OCI-LY7 (cell line): Measurements from ENCODE around the gene CDK4.

Experiments used
- CTCF ChIP-seq: fragments of 200-600 bp; sonication (generic); conservative IDR thresholded peaks from 2 replicates; pipeline ENCODE4 v1.5.1; 2014; ENCODE audit warnings: mild to moderate bottlenecking, antibody characterized with exemption, low read length, moderate library complexity, mixed read lengths
- EZH2phosphoT487 ChIP-seq: fragments of 200-600 bp; sonication (generic); IDR thresholded peaks from 2 replicates; pipeline ENCODE4 v1.6.1; 2018; ENCODE audit warnings: low read depth, borderline replicate concordance, mild to moderate bottlenecking, mixed run types, antibody characterized with exemption, low read length, moderate library complexity, mixed read lengths

GRCh38 chr12:57731411-57732080 lies 20.6 kb downstream of the CDK4 start:
- no peak for TF ChIP-seq CTCF
- no peak for TF ChIP-seq EZH2phosphoT487
